ENCODE data around the gene DBNDD2. TPM values are rescaled to one million over a fixed set of nuclear protein-coding genes. Genes with fewer than 3 reads are reported as not detected.

DBNDD2 gene
- total and polyA plus RNA-seq, 4 donors, result 11.7 to 75.4 (median 57.8) TPM

GRCh38 chr20:45368221-45368980 is 39.7 kb upstream of the DBNDD2 start:
- no peak for ATAC-seq (ENCODE audit: insufficient read depth, low FRiP score)
- Histone ChIP-seq H3K4me1 (ENCODE audit: control insufficient read depth in 5 of 5, insufficient read depth in 5 of 5, low read length in 5 of 5) (peaks cover 6 to 17% (median 14%) of the 10 kb centered on the region in 5 donors), H3K4me3 (no peak overlapping the region), H3K9me3 (ENCODE audit: control insufficient read depth in 4 of 4, insufficient read depth in 3 of 4, low read length in 3 of 4) (no peaks in the 10 kb centered on the region), H3K27me3 (ENCODE audit: control insufficient read depth in 3 of 3, insufficient read depth in 3 of 3, low read length in 2 of 3) (no peaks in the 10 kb centered on the region), H3K9ac (ENCODE audit: insufficient read depth in 1 of 2, low read length in 2 of 2) (no peak overlapping the region), H3K27ac (ENCODE audit: low read depth in 1 of 2, low read length in 1 of 2) (peak overlapping the region in 1 of 2 donors; percentile 64), H3K36me3 (ENCODE audit: control insufficient read depth in 4 of 4, insufficient read depth in 4 of 4, low read length in 4 of 4) (peaks cover 6 to 29% (median 16%) of the 10 kb centered on the region in 4 donors)
- no peak for DNase-seq
- TF ChIP-seq CTCF (IDR thresholded peaks at IDR 0.05; ENCODE audit: control extremely low read depth, extremely low read depth), result no peak
- WGBS, 2 donors, result 23 to 52% methylated on average over 6 of the region's 6 CpGs

DNA sequence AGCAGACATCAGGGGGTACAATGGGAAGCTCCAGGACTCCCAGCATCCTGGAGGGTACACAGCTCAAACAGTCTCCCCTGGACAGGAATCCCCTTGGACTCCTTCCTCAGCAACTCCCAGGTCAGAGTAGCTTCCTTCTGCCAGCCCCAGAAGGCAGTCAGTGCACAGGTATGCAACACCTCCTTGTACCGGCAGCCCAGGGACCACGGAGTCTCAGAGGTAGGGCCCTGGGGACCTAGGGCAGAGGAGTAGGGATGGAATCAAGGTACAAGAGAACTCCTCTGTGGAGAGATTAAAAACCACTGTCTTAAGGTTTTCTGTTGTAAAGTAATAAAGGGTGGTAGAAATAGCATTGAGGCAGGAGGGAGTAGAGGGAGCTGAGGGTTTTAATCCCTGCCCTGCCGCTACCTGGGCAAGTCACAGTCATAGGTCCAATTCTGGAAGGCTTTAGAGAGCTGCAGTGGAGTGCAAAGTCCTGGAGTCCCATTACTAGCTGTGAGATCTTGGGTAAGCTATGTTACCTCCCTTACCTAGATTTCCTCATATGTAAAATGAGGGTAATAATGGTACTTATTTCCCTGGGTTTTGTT is 37.4 kb upstream of the DBNDD2 start:
- Histone ChIP-seq H3K36me3 (ENCODE audit: control insufficient read depth in 4 of 4, insufficient read depth in 4 of 4, low read length in 4 of 4) (peaks cover 9 to 25% (median 16%) of the 10 kb centered on the region in 4 donors), H3K9ac (ENCODE audit: insufficient read depth in 1 of 2, low read length in 2 of 2) (no peak overlapping the region), H3K27me3 (ENCODE audit: control insufficient read depth in 3 of 3, insufficient read depth in 3 of 3, low read length in 2 of 3) (no peaks in the 10 kb centered on the region), H3K4me3 (no peak overlapping the region), H3K9me3 (ENCODE audit: control insufficient read depth in 4 of 4, insufficient read depth in 3 of 4, low read length in 3 of 4) (no peaks in the 10 kb centered on the region), H3K4me1 (ENCODE audit: control insufficient read depth in 5 of 5, insufficient read depth in 5 of 5, low read length in 5 of 5) (peaks cover 0 to 12% (median 6%) of the 10 kb centered on the region in 5 donors), H3K27ac (ENCODE audit: low read depth in 1 of 2, low read length in 1 of 2) (no peak overlapping the region)
- ATAC-seq (ENCODE audit: insufficient read depth, low FRiP score) (no peak), DNase-seq (no peak)
- 79 to 96% methylated on average over 3 of the region's 3 CpGs for WGBS, 2 donors
- TF ChIP-seq CTCF (IDR thresholded peaks at IDR 0.05; ENCODE audit: control extremely low read depth, extremely low read depth), result no peak

GRCh38 chr20:45372241-45372640 is 35.8 kb upstream of the DBNDD2 start:
- no peak for DNase-seq
- H3K9ac ChIP-seq (ENCODE audit: insufficient read depth in 1 of 2, low read length in 2 of 2), result no peak overlapping the region
- no peaks in the 10 kb centered on the region for H3K9me3 ChIP-seq (ENCODE audit: control insufficient read depth in 4 of 4, insufficient read depth in 3 of 4, low read length in 3 of 4)
- WGBS, 2 donors, result 91 to 94% methylated on average over 10 of the region's 10 CpGs
- no peak for TF ChIP-seq CTCF (IDR thresholded peaks at IDR 0.05; ENCODE audit: control extremely low read depth, extremely low read depth)
- peaks cover 0 to 11% (median 6%) of the 10 kb centered on the region in 5 donors for H3K4me1 ChIP-seq (ENCODE audit: control insufficient read depth in 5 of 5, insufficient read depth in 5 of 5, low read length in 5 of 5)
- no peak for ATAC-seq (ENCODE audit: insufficient read depth, low FRiP score)
- peaks cover 9 to 13% (median 12%) of the 10 kb centered on the region in 4 donors for H3K36me3 ChIP-seq (ENCODE audit: control insufficient read depth in 4 of 4, insufficient read depth in 4 of 4, low read length in 4 of 4)
- no peak overlapping the region for H3K27ac ChIP-seq (ENCODE audit: low read depth in 1 of 2, low read length in 1 of 2)
- no peak overlapping the region for H3K4me3 ChIP-seq
- no peaks in the 10 kb centered on the region for H3K27me3 ChIP-seq (ENCODE audit: control insufficient read depth in 3 of 3, insufficient read depth in 3 of 3, low read length in 2 of 3)
